Heart left ventricle (tissue), 16 donors: ENCODE data around the gene SIVA1. TPM values are rescaled to one million over a fixed set of nuclear protein-coding genes. Genes with fewer than 3 reads are reported as not detected.

ENCODE experiments used
- ATAC-seq, 4 donors: fragments of 200-7000 bp; cut with Tn5 transposase; one replicate each; pipeline ENCODE4 v1.9.1; 2020 to 2022; ENCODE audit warnings: moderate library complexity in 4 of 4, mild to moderate bottlenecking in 3 of 4, moderate number of reproducible peaks in 1 of 4
- DNase-seq, 5 donors: peaks; one replicate each; pipeline ENCODE4 v3.0.0-alpha.2; 2020
- H3K27ac ChIP-seq, 12 donors: fragments of 200-600 bp; sonication (generic) in 4 of 12; one replicate each; pipeline versions ENCODE4 v1.5.0 to v1.8.0; 2016 to 2022; ENCODE audit warnings: mild to moderate bottlenecking in 2 of 12
- H3K27me3 ChIP-seq, 9 donors: fragments of 200-600 bp; sonication (generic) in 2 of 9; one replicate each; pipeline versions ENCODE4 v1.5.1 to v1.8.0; 2016 to 2022; ENCODE audit warnings: mild to moderate bottlenecking in 3 of 9
- H3K36me3 ChIP-seq, 9 donors: fragments of 200-600 bp; sonication (generic) in 2 of 9; one replicate each; pipeline versions ENCODE4 v1.5.0 to v1.8.0; 2018 to 2022; ENCODE audit warnings: mild to moderate bottlenecking in 2 of 9
- H3K4me1 ChIP-seq, 12 donors: fragments of 200-600 bp; sonication (generic) in 4 of 12; one replicate each; pipeline versions ENCODE4 v1.5.0 to v1.8.0; 2016 to 2022; ENCODE audit warnings: mild to moderate bottlenecking in 3 of 12
- H3K4me3 ChIP-seq, 12 donors: fragments of 200-600 bp; sonication (generic) in 4 of 12; one replicate each; pipeline versions ENCODE4 v1.5.0 to v1.8.0; 2017 to 2022; ENCODE audit warnings: mild to moderate bottlenecking in 9 of 12, moderate library complexity in 4 of 12
- H3K9me3 ChIP-seq, 12 donors: fragments of 200-600 bp; sonication (generic) in 4 of 12; one replicate each; pipeline versions ENCODE4 v1.5.0 to v1.8.0; 2016 to 2022; ENCODE audit warnings: mild to moderate bottlenecking in 1 of 12
- POLR2A ChIP-seq, 2 donors: fragments of 450-650 bp; IDR thresholded peaks; one replicate each; pipeline ENCODE4 v1.6.1; 2017; ENCODE audit warnings: antibody characterized with exemption in 2 of 2, mild to moderate bottlenecking in 2 of 2, moderate library complexity in 2 of 2
- WGBS, 4 donors: extraction: QIAGEN DNeasy Blood & Tissue Kit in 2 of 4; methylation state at CpG; one replicate each; pipeline versions ENCODE4 v1.1.5 to v1.1.7; 2013 to 2018; 5-methylcytosine and 5-hydroxymethylcytosine counted together
- intact Hi-C, 10 donors: fragments of 100-400 bp; cut with DNase I; formaldehyde crosslinking; loops; one replicate each; pipeline versions ENCODE4 v1.11.1 to v1.14.2; 2022
- polyA plus RNA-seq, 2 donors: library from polyadenylated mRNA; stranded (reverse); fragments of 200-250 nt; gene quantifications; one replicate each; pipeline ENCODE4 v1.2.3, GENCODE V29; 2013
- total RNA-seq, 9 donors: library from RNA; depleted of rRNA in 2 of 9; stranded (reverse); fragments of >200 nt in 2 of 9; fragmentation: NEBNext Ultra II Directional in 3 of 9; extraction: Animal tissue kit (Norgen Biotek cat#: 25700) in 3 of 9; gene quantifications; one replicate each; pipeline versions ENCODE4 v1.1.0 to v1.2.4, GENCODE V29; 2016 to 2023
- TF ChIP-seq, protein P1 (sequence below), 12 donors: fragments of 200-600 bp; sonication (generic) in 4 of 12; IDR thresholded peaks; one replicate each; pipeline versions ENCODE4 v1.5.0 to v1.8.0; 2018 to 2022; ENCODE audit warnings: antibody characterized with exemption in 12 of 12, mild to moderate bottlenecking in 5 of 12
- donor health status: ischemic (EF 13 %, LVEDD 7.1; RV severe dilation, severe dysfunction).
- donor health status: healthy with polysubstance abuse.
- donor health status: DM: no; HTN: yes; CAD: no.
- donor health status: DM: no; HTN: no; CAD: no.
- donor health status: ischemic (EF 25% LVEDD 6.9; RV normal size, moderate dysfunction).
- donor health status: ischemic (EF 25% LVEDD 5.7; RV mildly dilated, moderate dysfunction).
- donor health status: healthy.
- donor health status: DM: yes; HTN: yes; CAD: no.
- donor health status: ischemic (EF 35%, LVEDD 5.7; RV mildly dilated, moderate dysfunction).
- donor health status: nonischemic (EF 11% LVEDD 7.7; RV severe dilation, severe dysfunction).
- donor health status: DM: yes; HTN: yes; CAD: no.
- donor health status: PGD.
- donor health status: ischemic (EF 29% LVEDD 5.4; RV normal size, mild dysfunction).
- donor health status: nonischemic (EF 23%, LVEDD 6.1; RV moderate dilation, normal function).

SIVA1 gene
- total and polyA plus RNA-seq, 11 donors, result 41.0 to 203 (median 57.4) TPM

GRCh38 chr14:104766863-104767633, 14.1 kb downstream of the SIVA1 start:
- no peak overlapping the region for H3K4me3 ChIP-seq
- H3K36me3 ChIP-seq, result peaks cover 0 to 32% (median 25%) of the 10 kb centered on the region in 9 donors
- DNase-seq (no peak), ATAC-seq (no peak)
- peaks cover 0 to 12% (median 9%) of the 10 kb centered on the region in 12 donors for H3K4me1 ChIP-seq
- H3K9me3 ChIP-seq, result peaks cover 0 to 14% (median 0%) of the 10 kb centered on the region in 12 donors
- no peak overlapping the region for H3K27ac ChIP-seq
- intact Hi-C loops, result loop anchor here in 1 of 10 donors (10.0 kb wide), 1 partner anchor 278 kb away; no protein-coding TSS in a partner anchor
- H3K27me3 ChIP-seq, result no peaks in the 10 kb centered on the region
- TF ChIP-seq, protein P1, sequence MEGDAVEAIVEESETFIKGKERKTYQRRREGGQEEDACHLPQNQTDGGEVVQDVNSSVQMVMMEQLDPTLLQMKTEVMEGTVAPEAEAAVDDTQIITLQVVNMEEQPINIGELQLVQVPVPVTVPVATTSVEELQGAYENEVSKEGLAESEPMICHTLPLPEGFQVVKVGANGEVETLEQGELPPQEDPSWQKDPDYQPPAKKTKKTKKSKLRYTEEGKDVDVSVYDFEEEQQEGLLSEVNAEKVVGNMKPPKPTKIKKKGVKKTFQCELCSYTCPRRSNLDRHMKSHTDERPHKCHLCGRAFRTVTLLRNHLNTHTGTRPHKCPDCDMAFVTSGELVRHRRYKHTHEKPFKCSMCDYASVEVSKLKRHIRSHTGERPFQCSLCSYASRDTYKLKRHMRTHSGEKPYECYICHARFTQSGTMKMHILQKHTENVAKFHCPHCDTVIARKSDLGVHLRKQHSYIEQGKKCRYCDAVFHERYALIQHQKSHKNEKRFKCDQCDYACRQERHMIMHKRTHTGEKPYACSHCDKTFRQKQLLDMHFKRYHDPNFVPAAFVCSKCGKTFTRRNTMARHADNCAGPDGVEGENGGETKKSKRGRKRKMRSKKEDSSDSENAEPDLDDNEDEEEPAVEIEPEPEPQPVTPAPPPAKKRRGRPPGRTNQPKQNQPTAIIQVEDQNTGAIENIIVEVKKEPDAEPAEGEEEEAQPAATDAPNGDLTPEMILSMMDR (IDR thresholded peaks at IDR 0.05), result no peak
- no peak for TF ChIP-seq POLR2A (IDR thresholded peaks at IDR 0.05)
- WGBS, 4 donors, result 81 to 85% (median 82%) methylated on average over 15 of the region's 15 CpGs

GRCh38 chr14:104767634-104767918, 14.6 kb downstream of the SIVA1 start:
- intact Hi-C loops, result loop anchor here in 1 of 10 donors (10.0 kb wide), 1 partner anchor 277 kb away; no protein-coding TSS in a partner anchor
- H3K9me3 ChIP-seq, result peaks cover 0 to 14% (median 0%) of the 10 kb centered on the region in 12 donors
- H3K4me1 ChIP-seq, result peaks cover 0 to 12% (median 9%) of the 10 kb centered on the region in 12 donors
- 82 to 88% (median 85%) methylated on average over 5 of the region's 5 CpGs for WGBS, 4 donors
- ATAC-seq, result no peak
- no peak for DNase-seq
- H3K27ac ChIP-seq, result no peak overlapping the region
- H3K36me3 ChIP-seq, result peaks cover 0 to 33% (median 29%) of the 10 kb centered on the region in 9 donors
- H3K27me3 ChIP-seq, result no peaks in the 10 kb centered on the region
- no peak overlapping the region for H3K4me3 ChIP-seq
- no peak for TF ChIP-seq POLR2A (IDR thresholded peaks at IDR 0.05)
- TF ChIP-seq, protein P1 (IDR thresholded peaks at IDR 0.05), result no peak

DNA sequence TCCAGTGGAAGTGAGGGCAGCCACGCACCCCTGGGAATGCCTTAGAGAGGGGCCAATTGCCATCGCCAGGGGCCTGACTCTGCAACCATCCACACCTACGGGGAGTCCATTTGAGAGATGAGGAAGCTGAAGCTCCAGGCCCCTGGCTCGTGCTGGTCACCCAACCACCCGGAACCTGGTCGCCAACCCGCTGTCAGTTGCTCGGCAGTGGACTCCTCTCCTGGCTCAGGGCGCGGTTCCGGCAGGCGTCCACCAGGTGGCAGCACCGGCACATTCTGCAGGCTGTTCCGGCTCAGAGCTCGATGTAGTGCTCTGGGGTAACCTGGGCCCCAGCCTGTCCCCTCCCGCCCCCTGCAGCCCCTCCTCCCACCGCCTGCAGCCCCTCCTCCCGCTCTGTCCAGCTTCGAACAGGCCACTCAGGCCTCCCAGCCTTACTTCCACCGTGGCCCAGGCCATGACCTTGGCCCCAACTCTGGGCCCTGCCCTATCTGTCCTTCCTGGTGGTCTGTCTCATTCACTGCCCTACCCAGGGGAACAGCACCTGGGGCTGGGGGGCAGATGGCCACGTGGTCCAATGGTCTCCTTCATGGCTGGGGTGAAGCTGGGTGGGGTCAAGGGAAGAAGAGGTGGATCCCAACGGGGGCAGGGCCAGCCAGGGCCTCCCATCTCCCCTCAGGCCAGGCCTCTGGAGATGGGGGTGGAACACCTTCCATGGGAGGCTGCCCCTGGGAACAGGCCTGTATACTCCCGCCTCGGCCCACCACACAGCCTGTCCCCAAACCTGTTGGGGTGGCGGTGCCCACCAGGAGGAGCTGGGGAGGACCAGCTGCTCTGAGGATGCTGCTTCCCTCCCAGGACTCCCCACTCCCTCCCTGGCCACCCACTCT, 15.7 kb downstream of the SIVA1 start:
- ATAC-seq, result peak; percentile 85 to 92 (median 89)
- Histone ChIP-seq H3K36me3 (peaks cover 0 to 44% (median 39%) of the 10 kb centered on the region in 9 donors), H3K9me3 (peaks cover 0 to 14% (median 0%) of the 10 kb centered on the region in 12 donors), H3K4me1 (peaks cover 0 to 12% (median 9%) of the 10 kb centered on the region in 12 donors), H3K27ac (peak overlapping the region in 6 of 12 donors; percentile 10 to 51 (median 29)), H3K27me3 (no peaks in the 10 kb centered on the region), H3K4me3 (no peak overlapping the region)
- TF ChIP-seq, protein P1 (IDR thresholded peaks at IDR 0.05), result peak; percentile 92 to 98 (median 94)
- no peak for TF ChIP-seq POLR2A (IDR thresholded peaks at IDR 0.05)
- WGBS, 4 donors, result 8 to 18% (median 15%) methylated on average over 18 to 25 of the region's 25 CpGs
- intact Hi-C loops, result loop anchor here in 8 of 10 donors (1.0 to 10.0 kb wide), 4 partner anchors 56 to 276 kb away; no protein-coding TSS in a partner anchor
- peak; percentile 86 to 95 (median 89) for DNase-seq
